ENCODE results near the gene DIP2C.
"Not testable (repeated sequence)": the region's sequence is repeated elsewhere in the genome, so short reads cannot be mapped to it uniquely, and the experiment has no call there.

- not testable (repeated sequence) for TF ChIP-seq POLR2A (IDR thresholded peaks at IDR 0.05; ENCODE audit: low read depth, low read length); TAF1 (IDR thresholded peaks at IDR 0.05; ENCODE audit: borderline replicate concordance, low read depth, low read length)
Measured at GRCh38 chr10:610642-611305, 78.7 kb downstream of the DIP2C start.

Measured in GM12892 (cell line).